Tongue (tissue), 2 donors: Measurements from ENCODE around the gene ZNF100. TPM values are rescaled to one million over a fixed set of nuclear protein-coding genes. Genes with fewer than 3 reads are reported as not detected.
"Not testable (repeated sequence)": the region's sequence is repeated elsewhere in the genome, so short reads cannot be mapped to it uniquely, and the experiment has no call there.

Experiments
- DNase-seq: peaks from one replicate; pipeline ENCODE4 v3.0.0-alpha.2; 2015
- total RNA-seq: library from RNA; depleted of rRNA; stranded (reverse); fragments of >200 nt; gene quantifications from one replicate; pipeline ENCODE4 v1.2.3, GENCODE V29; 2014

The ZNF100 gene
- total RNA-seq, result 10.5 TPM

DNA sequence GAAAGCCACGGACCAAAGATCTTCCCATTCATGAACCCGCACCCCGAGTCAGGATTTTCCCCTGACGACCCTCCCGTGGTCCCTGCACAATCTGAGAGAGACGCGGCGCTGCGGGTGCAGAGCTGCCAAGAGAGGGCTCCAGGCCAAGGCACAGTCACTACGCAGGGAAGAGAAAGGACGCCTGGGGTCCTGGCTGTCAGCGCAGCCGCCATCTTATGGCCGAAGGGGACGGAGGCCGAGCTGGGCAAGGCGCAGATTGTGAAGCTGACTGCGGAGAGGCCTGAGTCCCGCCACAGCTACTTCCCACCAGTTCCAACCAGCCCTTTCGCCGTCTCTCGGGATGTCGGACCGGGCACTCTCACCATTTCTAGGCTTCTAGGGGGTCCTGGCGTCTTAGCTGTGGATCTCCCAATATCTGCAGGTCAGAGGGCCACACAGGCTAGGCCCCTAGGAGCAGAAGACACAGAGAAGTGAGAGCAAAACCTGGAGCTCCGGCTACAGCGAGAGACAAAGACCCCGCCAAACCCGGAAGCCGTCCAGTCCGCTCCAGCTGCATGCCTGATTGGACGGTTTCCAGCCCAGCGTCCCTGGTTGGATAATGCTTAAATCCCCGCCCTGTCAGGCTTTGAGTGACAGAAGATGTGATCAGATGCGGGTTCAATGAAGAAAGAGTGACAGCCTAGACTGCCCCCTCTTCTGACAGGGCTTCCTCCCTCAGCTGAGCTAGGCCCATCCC is at the start of gene ZNF100:
Gene ZNF100 (minus strand): TSS at position 515 of the 736 bp plus-strand sequence. CDS start 150 bp downstream, at position 365.
- peak; percentile 98 for DNase-seq

DNA sequence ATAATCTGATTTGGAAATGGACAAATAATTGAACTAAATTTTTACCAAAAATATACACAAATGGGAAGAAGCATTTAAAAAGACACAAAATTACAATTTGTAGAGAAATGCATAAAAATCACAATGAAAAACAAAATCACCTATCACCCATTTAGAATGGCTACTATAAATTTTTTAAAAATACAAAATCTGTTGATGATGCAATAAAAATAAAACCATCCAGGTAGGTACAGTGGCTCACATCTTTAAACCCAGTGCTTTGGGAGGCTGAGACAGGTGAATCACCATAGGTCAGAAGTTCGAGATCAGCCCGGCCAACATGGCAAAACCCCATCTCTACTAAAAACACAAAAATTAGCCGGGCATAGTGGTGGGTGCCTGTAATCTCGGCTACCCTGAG is 45.1 kb upstream of the ZNF100 start:
- DNase-seq, result no peak

DNA sequence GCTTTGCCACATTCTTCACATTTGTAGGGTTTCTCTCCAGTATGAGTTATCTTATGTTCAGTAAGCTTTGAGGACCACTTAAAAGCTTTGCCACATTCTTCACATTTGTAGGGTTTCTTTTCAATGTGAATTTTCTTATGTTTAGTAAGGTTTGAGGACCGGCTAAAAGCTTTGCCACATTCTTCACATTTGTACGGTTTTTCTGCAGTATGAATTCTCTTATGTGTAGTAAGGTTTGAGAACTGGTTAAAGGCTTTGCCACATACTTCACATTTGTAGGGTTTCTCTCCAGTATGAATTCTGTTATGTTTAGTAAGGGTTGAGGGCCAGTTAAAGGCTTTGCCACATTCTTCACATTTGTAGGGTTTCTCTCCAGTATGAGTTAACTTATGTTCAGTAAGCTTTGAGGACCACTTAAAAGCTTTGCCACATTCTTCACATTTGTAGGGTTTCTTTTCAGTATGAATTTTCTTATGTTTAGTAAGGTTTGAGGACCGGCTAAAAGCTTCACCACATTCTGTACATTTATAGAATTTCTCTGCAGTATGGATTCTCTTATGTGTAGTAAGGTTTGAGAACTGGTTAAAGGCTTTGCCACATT is 41.1 kb upstream of the ZNF100 start:
- DNase-seq, result not testable (repeated sequence)

DNA sequence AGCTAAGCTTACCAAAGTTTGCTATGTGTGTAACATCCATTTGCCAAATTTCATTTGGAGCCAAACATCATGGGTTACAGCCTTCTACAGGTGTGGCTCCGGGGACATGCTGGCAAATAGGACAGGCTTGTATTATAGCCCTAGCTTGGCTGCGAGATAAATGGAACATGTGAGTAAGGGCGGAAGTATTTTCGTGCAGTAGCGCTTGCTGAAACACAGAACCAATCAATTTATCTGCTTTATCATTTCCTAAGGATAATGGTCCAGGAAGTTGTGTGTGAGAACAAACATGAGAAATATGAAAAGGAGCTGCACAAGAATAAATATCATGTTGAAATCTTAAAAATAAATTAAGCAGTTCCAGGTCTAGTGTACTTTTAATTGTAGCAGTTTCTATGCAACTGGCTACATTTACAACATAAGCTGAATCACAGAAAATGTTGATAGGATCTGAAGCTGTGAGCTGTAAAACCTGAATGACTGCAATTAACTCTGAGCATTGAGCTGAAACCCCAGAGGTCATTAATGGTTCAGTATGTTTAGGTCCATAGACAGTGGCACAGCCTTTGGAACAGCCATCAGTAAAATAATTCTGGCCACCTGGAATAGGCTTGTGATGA is 22.2 kb upstream of the ZNF100 start:
- DNase-seq, result no peak

DNA sequence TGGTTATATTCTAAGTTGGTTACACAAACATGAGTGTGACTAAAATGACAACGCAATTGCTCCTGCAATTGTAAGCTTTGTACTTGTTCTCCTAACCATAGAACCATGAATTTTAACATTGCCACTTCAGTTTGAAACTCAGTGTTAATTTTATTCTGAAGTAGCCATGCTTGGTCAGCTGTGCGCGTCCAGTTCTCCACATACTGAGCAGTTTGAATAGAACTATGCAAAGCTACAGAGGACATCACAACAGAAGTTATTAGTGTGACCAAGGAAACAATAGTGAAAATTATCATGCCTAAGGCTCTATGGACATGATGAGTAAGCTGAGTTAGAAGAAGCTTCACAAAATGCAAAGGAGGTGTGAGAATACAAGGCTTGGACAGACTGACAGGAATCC is 19.6 kb upstream of the ZNF100 start:
- DNase-seq, result no peak

DNA sequence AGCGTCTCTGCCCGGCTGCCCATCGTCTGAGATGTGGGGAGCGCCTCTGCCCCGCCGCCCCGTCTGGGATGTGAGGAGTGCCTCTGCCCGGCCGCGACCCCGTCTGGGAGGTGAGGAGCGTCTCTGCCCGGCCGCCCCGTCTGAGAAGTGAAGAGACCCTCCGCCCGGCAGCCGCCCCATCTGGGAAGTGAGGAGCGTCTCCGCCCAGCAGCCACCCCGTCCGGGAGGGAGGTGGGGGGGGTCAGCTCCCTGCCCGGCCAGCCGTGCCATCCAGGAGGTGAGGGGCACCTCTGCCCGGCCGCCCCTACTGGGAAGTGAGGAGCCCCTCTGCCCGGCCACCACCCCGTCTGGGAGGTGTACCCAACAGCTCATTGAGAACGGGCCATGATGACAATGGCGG is 8.4 kb upstream of the ZNF100 start:
- not testable (repeated sequence) for DNase-seq

DNA sequence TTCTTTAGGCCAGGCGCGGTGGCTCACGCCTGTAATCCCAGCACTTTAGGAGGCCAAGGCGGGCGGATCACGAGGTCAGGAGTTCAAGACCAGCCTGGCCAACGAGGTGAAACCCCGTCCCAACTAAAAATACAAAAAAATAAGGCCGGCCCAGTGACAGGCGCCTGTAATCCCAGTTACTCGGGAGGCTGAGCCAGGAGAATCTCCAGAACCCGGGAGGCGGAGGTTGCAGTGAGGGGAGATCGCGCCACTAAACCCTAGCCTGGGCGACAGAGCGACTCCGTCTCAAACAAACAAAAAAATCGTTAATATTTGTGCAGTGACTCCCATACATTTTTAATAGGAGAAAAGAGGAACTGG is 694 bp downstream of the ZNF100 start:
- DNase-seq, result not testable (repeated sequence)

DNA sequence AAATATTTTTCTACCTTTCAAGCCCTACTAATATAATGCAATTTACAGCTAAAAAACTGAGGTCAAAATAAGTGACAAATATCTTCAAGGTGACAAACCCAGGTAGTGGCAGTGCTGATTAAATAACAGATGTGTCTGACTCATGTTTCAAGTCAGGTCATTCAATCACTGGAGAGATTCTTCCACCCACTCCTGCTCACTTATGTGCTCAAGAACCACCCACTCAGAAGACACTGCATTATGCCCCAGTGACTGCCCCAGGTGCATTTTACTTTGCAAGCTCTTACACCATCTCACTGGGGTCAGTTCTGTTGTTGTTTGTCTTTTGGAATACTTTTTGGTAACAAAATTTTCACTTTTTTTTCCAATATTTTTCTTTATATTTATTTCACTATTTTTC is 2.2 kb downstream of the ZNF100 start:
- DNase-seq, result no peak

DNA sequence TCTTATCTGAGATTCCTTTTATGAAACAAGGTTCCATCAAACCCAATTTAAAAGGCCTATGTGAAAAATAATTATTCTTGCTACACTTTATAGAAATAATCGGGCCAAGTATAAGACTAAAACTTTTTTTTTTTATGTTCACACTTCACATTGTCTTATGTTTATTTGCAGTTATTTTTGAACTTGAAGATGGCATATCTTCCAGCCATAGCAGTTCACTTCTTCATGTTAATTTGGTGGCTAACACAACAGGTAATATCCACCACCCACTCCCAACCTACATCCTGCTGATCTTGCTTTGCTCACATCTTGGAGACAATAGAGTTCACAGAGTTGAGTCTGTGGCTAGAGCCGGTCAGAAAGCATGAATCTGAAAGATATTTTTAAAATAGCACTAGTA is 5.8 kb downstream of the ZNF100 start:
- not testable (repeated sequence) for DNase-seq

DNA sequence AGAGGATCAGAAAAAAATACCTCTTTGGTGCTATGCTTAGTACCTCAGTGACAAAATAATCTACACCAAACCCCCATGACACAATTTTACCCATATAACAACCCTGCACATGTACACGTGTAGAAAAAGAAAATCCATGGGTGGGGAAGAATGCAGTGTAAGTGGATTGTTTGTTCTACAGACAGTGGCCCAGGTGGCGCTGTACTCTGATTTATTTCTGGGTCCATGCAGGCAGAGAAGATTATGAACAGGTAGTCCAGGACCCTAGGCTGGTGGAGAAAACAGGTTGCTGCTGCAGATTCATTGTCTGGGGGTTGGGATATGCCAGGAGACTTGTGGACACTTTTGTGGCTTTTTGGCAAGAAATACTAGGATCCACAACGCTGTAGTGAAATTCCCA is 9.1 kb downstream of the ZNF100 start:
- DNase-seq, result no peak

DNA sequence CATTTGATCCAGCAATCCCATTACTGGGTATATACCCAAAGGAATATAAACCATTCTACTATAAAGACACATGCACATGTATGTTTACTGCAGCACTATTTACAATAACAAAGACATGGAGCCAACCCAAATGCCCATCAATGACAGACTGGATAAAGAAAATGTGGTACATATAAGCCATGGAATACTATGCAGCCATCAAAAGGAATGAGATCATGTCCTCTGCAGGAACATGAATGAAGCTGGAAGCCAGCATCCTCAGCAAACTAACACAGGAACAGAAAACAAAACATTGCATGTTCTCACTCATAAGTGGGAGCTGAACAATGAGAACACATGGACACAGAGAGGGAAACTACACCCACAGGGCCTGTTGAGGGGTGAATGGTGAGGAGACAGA is 11.8 kb downstream of the ZNF100 start:
- DNase-seq, result not testable (repeated sequence)

DNA sequence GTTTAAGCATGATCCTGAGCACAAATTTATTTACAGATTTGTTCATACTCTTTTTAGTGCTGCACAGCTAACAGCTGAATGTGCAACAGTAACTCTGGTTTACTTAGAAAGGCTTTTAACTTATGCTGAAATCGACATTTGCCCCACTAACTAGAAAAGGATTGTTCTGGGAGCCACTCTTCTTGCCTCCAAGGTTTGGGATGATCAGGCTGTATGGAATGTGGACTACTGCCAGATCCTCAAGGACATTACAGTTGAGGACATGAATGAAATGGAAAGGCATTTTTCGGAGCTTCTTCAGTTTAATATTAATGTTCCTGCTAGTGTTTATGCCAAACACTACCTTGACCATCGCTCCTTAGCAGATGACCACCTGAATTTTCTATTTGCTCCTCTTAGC is 16.0 kb downstream of the ZNF100 start:
- DNase-seq, result no peak

DNA sequence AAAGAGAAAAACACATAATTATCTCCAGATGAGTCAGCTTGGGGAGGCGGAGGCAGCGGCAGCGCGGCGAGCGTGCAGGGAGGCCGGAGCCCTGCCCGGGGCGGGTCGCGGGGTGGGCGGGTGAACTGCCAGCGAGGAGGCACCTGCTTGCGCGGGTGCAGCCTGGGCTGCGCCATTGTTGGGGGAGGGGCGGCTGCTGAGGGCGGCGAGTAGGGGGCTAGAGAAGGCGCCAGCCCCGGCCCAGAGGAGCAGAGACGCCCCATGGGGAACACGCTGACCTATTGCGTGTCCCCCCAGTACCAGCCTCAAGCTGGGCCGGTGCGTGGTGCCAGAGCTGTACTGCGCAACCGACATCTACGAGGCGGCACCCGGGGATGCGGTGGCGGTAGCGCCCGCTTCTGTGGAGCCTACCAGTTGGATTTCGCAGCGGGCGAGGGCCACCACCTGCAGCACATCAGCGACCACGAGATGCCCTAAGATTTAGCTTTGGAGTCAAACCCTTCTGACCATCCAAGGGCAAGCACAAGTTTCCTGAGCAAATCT is 16.7 kb downstream of the ZNF100 start:
- DNase-seq, result no peak

DNA sequence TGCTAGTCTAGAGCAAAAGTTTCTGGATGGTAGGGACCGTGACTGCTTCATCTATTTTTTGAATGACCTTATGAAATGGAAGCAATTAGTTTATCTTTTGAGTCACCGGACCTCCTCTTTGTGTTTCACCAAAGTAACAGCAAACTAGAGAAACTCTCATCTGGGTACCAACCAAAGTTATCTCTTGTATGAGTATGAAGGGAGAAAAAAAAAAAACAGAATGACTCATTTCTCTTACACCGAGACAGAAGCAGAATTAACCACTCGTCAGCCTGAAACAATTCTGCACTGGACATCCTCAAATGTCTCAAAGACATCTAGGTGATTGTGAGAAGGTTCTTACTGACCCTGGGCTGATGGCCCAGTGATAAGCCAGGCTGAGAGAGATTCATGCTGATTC is 18.3 kb downstream of the ZNF100 start:
- DNase-seq, result no peak

DNA sequence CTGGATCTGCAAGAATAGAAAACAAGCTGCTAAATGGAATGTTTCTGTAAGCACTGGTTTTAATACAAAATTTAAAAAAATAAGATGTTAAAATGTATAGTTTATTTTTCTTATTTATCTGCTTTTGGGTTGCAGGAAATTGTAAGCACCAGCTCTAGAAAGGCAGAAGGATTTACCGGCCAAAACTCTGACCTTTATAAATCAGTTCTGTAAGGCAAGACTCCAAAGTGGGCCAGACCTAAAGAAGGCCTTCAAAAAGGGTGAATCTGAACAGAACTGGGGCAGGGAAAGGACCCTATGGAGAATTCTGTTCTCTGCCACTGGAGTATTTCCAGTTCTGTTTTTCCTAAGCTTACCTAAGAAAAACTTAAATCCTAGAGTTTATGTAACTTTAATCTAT is 19.3 kb downstream of the ZNF100 start:
- no peak for DNase-seq

DNA sequence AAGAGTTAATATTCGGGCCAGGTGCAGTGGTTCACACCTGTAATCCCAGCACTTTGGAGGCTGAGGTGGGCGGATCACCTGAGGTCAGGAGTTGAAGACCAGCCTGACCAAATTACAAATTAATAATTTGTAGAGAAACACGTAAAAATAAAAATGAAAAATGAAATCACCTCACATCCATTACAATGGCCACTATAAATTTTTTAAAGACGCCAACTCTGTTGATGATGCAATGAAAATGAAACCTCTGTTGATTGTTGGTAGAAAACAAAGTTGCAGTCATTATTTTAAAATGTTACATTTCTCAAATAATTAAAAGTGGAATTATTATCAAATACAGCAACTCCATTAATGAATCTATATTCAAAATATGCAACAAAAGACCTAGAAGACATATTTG is 26.8 kb downstream of the ZNF100 start:
- DNase-seq, result no peak

DNA sequence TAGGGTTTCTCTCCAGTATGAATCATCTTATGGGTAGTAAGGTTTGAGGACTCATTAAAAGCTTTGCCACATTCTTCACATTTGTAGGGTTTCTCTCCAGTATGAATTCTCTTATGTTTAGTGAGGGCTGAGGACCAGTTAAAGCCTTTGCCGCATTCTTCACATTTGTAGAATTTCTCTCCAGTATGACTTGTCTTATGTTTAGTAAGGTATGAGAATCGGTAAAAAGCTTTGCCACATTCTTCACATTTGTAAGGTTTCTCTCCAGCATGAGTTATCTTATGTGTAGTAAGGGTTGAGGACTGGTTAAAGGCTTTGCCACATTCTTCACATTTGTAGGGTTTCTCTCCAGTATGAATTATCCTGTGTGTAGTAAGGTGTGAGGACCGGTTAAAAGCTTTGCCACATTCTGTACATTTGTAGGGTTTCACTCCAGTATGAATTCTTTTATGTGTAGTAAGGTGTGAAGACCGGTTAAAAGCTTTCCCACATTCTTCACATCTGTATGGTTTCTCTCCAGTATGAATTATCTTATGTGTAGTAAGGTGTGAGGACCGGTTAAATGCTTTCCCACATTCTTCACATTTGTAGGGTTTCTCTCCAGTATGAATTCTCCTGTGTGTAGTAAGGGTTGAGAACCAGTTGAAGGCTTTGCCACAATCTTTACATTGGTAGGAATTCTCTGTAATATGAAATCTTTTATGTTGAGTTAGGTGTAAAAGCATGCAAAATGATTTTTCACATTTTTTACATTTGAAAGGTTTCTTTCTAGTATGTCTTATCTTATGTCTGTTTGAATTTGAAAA is 40.2 kb downstream of the ZNF100 start:
- DNase-seq, result not testable (repeated sequence)

DNA sequence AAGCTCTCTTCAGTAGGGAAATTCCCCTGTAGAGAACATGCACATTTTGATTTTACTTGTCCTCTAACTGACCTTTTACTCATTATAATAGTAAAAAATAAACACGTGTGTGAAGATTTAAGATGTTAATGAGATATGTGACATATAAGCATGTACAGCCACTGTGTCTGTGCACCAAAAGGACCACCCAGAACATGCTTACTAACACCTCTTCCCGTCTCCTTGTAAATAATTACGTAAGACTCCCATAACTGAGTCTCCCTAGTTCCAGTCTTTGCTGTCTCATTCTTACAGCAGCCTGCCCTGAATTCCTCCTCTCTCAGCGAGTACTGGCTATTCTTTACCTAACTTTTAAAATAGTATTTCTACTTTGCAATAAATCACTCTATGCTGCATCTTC is 53.6 kb downstream of the ZNF100 start:
- DNase-seq, result no peak

DNA sequence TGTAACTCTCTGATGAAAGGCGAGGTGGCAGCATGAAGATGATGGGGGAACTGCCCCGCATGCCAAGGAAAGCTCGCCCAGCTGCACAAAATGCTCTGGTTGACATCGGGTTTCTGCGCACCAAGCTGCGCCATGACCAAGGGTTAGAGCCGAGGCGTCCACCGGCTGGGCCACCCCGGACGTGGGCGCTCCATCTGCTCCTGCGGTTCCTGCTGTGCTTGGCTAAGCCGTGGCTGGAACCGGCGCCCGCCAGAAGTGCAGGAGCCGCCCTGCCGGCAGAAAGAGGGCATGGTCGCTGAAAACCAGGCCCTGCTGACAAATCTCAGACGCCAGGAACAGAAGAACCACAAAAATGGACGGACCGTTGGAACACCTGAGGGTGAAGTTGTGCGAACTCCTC is 57.9 kb downstream of the ZNF100 start:
- DNase-seq, result no peak

DNA sequence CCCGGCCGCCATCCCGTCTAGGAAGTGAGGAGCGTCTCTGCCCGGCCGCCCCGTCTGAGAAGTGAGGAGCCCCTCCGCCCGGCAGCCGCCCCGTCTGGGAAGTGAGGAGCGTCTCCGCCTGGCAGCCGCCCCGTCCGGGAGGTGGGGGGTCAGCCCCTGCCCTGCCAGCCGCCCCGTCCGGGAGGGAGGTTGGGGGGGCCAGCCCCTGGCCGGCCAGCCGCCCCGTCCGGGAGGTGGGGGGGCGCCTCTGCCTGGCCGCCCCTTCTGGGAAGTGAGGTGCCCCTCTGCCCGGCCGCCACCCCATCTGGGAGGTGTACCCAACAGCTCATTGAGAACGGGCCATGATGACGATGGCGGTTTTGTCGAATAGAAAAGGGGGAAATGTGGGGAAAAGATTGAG is 59.5 kb downstream of the ZNF100 start:
- DNase-seq, result not testable (repeated sequence)

DNA sequence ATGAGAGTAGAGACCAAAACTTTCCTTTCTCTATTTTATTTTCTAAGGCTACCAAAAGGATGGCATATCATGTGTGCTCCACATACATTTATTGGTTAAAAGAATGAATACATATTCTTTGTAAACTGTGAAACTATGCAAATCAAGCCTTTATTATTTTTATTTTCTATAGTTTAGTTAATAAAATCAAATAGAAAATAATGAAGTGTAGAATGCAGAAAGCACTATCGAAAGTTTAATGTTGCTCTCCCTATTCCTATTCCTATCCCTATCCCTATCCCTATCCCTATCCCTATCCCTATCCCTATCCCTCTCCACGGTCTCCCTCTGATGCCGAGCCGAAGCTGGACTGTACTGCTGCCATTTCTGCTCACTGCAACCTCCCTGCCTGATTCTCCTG is 60.3 kb downstream of the ZNF100 start:
- DNase-seq, result no peak

DNA sequence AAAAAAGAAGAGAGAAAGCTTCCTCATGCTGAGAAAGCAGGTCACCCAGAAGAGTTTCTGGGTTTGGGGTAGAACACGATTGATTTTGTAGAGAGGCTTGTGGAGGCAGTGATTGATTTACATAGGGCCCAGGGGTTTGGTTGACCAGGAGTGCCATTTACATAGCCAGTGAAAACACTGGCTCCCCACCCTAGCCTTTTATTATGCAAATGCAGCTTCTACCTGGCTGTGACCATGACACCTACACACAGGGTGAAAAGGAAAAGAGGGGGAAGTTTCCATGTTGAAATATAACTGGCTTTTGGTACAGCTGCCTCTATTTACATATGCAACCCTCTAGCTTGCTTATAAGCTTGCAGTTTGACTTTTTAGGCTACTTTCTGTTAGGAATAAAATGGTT is 62.0 kb downstream of the ZNF100 start:
- no peak for DNase-seq

DNA sequence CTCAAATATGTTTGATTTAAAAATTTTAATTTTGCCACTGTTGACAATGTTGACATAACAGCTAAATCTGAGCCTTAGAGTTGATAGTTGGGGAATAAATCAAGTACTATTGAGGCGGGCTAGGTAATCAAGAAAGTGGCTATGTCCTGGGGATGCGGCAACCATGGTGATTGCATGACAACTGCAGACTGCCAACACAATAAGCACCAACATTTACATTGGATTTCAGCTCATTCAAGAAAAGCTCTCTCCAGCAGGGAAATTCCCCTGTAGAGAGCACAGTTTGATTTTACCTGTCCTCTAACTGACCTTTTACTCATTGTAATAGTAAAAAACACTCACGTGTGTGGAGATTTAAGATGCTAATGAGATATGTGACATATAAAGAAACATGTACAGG is 63.1 kb downstream of the ZNF100 start:
- no peak for DNase-seq
